ENCODE measurements around the gene PRDM11. TPM values are rescaled to one million over a fixed set of nuclear protein-coding genes. Genes with fewer than 3 reads are reported as not detected.

PRDM11 gene
- total and polyA plus RNA-seq, 2 donors from 2014 or later: 2.9 to 22.5 TPM

DNA sequence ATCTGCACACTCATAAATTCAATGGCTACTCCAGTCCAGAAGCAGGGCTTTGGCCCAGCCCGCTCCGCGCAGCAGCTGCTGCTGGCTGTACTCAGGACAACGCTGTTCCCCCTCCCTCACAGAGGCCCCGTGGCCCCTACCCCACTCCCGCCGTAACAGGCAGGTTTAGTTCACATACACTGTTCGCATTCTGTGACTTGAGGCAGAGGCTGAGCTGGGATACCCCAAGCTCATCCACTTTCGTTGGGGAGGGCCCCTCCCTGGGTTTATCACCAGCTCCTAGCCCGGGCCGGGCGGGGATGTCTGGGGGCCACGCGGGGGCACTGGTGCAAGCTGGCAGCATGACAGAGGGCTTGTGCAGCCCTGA lies 87.3 kb downstream of the PRDM11 start:
- Histone ChIP-seq H3K9me3 (ENCODE audit: control insufficient read depth in 2 of 3, insufficient read depth in 1 of 3, low read length in 3 of 3) (no peaks in the 10 kb centered on the region), H3K27me3 (ENCODE audit: control insufficient read depth, insufficient read depth, low read length) (no peaks in the 10 kb centered on the region), H3K36me3 (ENCODE audit: control insufficient read depth in 2 of 3, insufficient read depth in 3 of 3, low read length in 3 of 3) (no peaks in the 10 kb centered on the region), H3K4me1 (ENCODE audit: control insufficient read depth in 2 of 3, insufficient read depth in 2 of 3, low read depth in 1 of 3, low read length in 3 of 3) (no peaks in the 10 kb centered on the region), H3K9ac (ENCODE audit: low read length in 3 of 3) (no peak overlapping the region), H3K4me3 (ENCODE audit: low read length in 3 of 3) (no peak overlapping the region), H3K27ac (ENCODE audit: low read depth in 2 of 2, low read length in 2 of 2) (no peak overlapping the region)
- intact Hi-C loops (cut with DNase I): no loop called here
- no peak for DNase-seq
- no peak for FAIRE-seq
- TF ChIP-seq CTCF (IDR thresholded peaks at IDR 0.05; ENCODE audit: borderline replicate concordance, extremely low read depth, insufficient read depth): no peak

DNA sequence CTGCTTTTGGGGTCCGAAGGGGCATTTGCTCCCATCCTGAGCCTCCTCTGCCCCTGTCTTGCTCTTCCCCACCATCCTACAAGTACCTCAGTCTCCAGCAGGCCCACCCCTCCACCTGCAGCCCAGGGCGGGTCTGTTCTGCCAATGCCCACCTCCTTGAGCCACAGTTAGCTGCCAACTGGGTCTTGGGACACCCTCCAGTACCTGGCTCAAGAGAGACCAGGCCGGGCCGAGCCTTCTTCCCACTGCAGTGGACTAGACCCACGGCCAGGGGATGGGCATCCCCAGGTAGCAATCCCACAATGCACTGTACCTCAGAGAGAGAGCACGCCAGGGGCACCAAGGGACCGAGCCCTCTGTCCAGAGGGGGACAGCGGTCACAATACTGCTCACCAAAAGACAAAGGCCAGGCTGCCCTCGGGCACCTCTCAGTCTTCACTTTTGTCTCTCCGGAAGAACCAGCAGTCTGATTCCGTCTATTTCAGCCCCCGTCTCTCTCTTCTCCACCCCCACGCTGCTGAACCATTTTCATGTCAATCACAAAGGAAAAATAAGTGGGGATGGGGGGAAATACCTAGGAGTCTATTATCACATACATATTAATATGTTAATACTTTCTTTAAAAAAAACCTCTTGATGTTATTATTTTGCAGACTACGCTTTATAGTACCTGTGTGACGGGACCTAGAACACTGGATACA lies 88.0 kb downstream of the PRDM11 start:
- Histone ChIP-seq H3K27me3 (ENCODE audit: control insufficient read depth, insufficient read depth, low read length) (no peaks in the 10 kb centered on the region), H3K9ac (ENCODE audit: low read length in 3 of 3) (no peak overlapping the region), H3K4me1 (ENCODE audit: control insufficient read depth in 2 of 3, insufficient read depth in 2 of 3, low read depth in 1 of 3, low read length in 3 of 3) (no peaks in the 10 kb centered on the region), H3K4me3 (ENCODE audit: low read length in 3 of 3) (no peak overlapping the region), H3K27ac (ENCODE audit: low read depth in 2 of 2, low read length in 2 of 2) (no peak overlapping the region), H3K9me3 (ENCODE audit: control insufficient read depth in 2 of 3, insufficient read depth in 1 of 3, low read length in 3 of 3) (no peaks in the 10 kb centered on the region), H3K36me3 (ENCODE audit: control insufficient read depth in 2 of 3, insufficient read depth in 3 of 3, low read length in 3 of 3) (no peaks in the 10 kb centered on the region)
- intact Hi-C loops (cut with DNase I): no loop called here
- no peak for FAIRE-seq
- DNase-seq: no peak
- TF ChIP-seq CTCF (IDR thresholded peaks at IDR 0.05; ENCODE audit: borderline replicate concordance, extremely low read depth, insufficient read depth): no peak

GRCh38 chr11:45237711-45238315 lies 91.4 kb downstream of the PRDM11 start:
- FAIRE-seq (no peak), DNase-seq (no peak)
- Histone ChIP-seq H3K27me3 (ENCODE audit: control insufficient read depth, insufficient read depth, low read length) (no peaks in the 10 kb centered on the region), H3K4me3 (ENCODE audit: low read length in 3 of 3) (no peak overlapping the region), H3K36me3 (ENCODE audit: control insufficient read depth in 2 of 3, insufficient read depth in 3 of 3, low read length in 3 of 3) (no peaks in the 10 kb centered on the region), H3K27ac (ENCODE audit: low read depth in 2 of 2, low read length in 2 of 2) (no peak overlapping the region), H3K9ac (ENCODE audit: low read length in 3 of 3) (no peak overlapping the region), H3K9me3 (ENCODE audit: control insufficient read depth in 2 of 3, insufficient read depth in 1 of 3, low read length in 3 of 3) (no peaks in the 10 kb centered on the region), H3K4me1 (ENCODE audit: control insufficient read depth in 2 of 3, insufficient read depth in 2 of 3, low read depth in 1 of 3, low read length in 3 of 3) (no peaks in the 10 kb centered on the region)
- intact Hi-C loops (cut with DNase I): no loop called here
- no peak for TF ChIP-seq CTCF (IDR thresholded peaks at IDR 0.05; ENCODE audit: borderline replicate concordance, extremely low read depth, insufficient read depth)
